Body of pancreas (tissue), 4 donors: Measurements from ENCODE around the gene SWI5. TPM values are rescaled to one million over a fixed set of nuclear protein-coding genes. Genes with fewer than 3 reads are reported as not detected.

Experiments used
- ATAC-seq: fragments of 150-250 bp; one replicate; pipeline ENCODE4 v1.9.1; 2016
- DNase-seq, 4 donors: peaks; one replicate each; pipeline ENCODE4 v3.0.0-alpha.2; 2019
- H3K27ac ChIP-seq, 4 donors: fragments of 200-600 bp; sonication (generic); 1 replicate in 3 of 4; 2 replicates in 1 of 4; pipeline versions ENCODE4 v1.5.1 to v1.6.1; 2016 to 2019; ENCODE audit warnings: mild to moderate bottlenecking in 1 of 4, mixed read lengths in 1 of 4, moderate library complexity in 1 of 4
- H3K27me3 ChIP-seq, 2 donors: fragments of 200-600 bp; sonication (generic); one replicate each; pipeline ENCODE4 v1.6.0; 2016; ENCODE audit warnings: mild to moderate bottlenecking in 1 of 2
- H3K36me3 ChIP-seq, 2 donors: fragments of 200-600 bp; sonication (generic); replicated peaks in 1 of 2; 2 replicates each; pipeline ENCODE4 v1.5.1; 2016; ENCODE audit warnings: low read depth in 2 of 2; ENCODE audit not compliant: insufficient read depth in 1 of 2
- H3K4me1 ChIP-seq: fragments of 200-600 bp; sonication (generic); one replicate; pipeline ENCODE4 v1.6.0; 2016
- H3K4me3 ChIP-seq, 2 donors: fragments of 200-600 bp; sonication (generic); 1 replicate in 1 of 2; 2 replicates in 1 of 2; pipeline ENCODE4 v1.5.1; 2016 to 2019
- H3K9me3 ChIP-seq, 3 donors: fragments of 200-600 bp; sonication (generic); 1 replicate in 2 of 3; 2 replicates in 1 of 3; pipeline ENCODE4 v1.5.1; 2016
- CTCF ChIP-seq, 7 experiments: fragments of 450-650 bp in 4 of 7; fragments of 200-600 bp in 3 of 7; sonication (generic) in 3 of 7; IDR thresholded peaks; one replicate each; pipeline ENCODE4 v1.5.1; 2016 to 2019; ENCODE audit warnings: antibody characterized with exemption in 7 of 7
- POLR2A ChIP-seq, 3 donors: fragments of 450-650 bp; IDR thresholded peaks; one replicate each; pipeline ENCODE4 v1.6.1; 2016; ENCODE audit warnings: antibody characterized with exemption in 3 of 3, mild to moderate bottlenecking in 2 of 3
- WGBS, 2 donors: methylation state at CpG; one replicate each; pipeline ENCODE4 v1.1.5; 2017; 5-methylcytosine and 5-hydroxymethylcytosine counted together
- intact Hi-C: fragments of 100-400 bp; cut with DNase I; formaldehyde crosslinking; loops from one replicate; pipeline ENCODE4 v1.15.1; 2023
- total RNA-seq, 2 donors: library from RNA; depleted of rRNA; stranded (reverse); fragments of >200 nt; gene quantifications; one replicate each; pipeline ENCODE4 v1.1.0, GENCODE V29; 2016

SWI5 gene
- total RNA-seq, 2 donors from 2014 or later = 14.5 to 20.1 TPM

- Histone ChIP-seq H3K27ac (no peak overlapping the region), H3K9me3 (no peaks in the 10 kb centered on the region), H3K27me3 (no peaks in the 10 kb centered on the region), H3K4me3 (no peak overlapping the region), H3K36me3 (peaks cover 0 to 2% of the 10 kb centered on the region in 2 donors), H3K4me1 (peaks cover 7% of the 10 kb centered on the region)
- no peak for TF ChIP-seq POLR2A (IDR thresholded peaks at IDR 0.05)
- TF ChIP-seq CTCF (IDR thresholded peaks at IDR 0.05) = no peak
- intact Hi-C loops = no loop called here
- ATAC-seq (no peak), DNase-seq (no peak)
- 87 to 97% methylated on average over 4 of the region's 4 CpGs for WGBS, 2 donors
Measured at GRCh38 chr9:128293091-128293490, 17.0 kb downstream of the SWI5 start.

GRCh38 chr9:128294142-128294541 is 18.1 kb downstream of the SWI5 start:
- DNase-seq (no peak), ATAC-seq (no peak)
- no peaks in the 10 kb centered on the region for H3K36me3 ChIP-seq
- TF ChIP-seq CTCF (IDR thresholded peaks at IDR 0.05) (no peak), POLR2A (IDR thresholded peaks at IDR 0.05) (no peak)
- no peak overlapping the region for H3K27ac ChIP-seq
- H3K4me3 ChIP-seq = no peak overlapping the region
- no peaks in the 10 kb centered on the region for H3K9me3 ChIP-seq
- WGBS, 2 donors = 72 to 89% methylated on average over 2 to 4 of the region's 4 CpGs
- intact Hi-C loops = no loop called here
- H3K27me3 ChIP-seq = no peaks in the 10 kb centered on the region
- H3K4me1 ChIP-seq = peaks cover 7% of the 10 kb centered on the region

DNA sequence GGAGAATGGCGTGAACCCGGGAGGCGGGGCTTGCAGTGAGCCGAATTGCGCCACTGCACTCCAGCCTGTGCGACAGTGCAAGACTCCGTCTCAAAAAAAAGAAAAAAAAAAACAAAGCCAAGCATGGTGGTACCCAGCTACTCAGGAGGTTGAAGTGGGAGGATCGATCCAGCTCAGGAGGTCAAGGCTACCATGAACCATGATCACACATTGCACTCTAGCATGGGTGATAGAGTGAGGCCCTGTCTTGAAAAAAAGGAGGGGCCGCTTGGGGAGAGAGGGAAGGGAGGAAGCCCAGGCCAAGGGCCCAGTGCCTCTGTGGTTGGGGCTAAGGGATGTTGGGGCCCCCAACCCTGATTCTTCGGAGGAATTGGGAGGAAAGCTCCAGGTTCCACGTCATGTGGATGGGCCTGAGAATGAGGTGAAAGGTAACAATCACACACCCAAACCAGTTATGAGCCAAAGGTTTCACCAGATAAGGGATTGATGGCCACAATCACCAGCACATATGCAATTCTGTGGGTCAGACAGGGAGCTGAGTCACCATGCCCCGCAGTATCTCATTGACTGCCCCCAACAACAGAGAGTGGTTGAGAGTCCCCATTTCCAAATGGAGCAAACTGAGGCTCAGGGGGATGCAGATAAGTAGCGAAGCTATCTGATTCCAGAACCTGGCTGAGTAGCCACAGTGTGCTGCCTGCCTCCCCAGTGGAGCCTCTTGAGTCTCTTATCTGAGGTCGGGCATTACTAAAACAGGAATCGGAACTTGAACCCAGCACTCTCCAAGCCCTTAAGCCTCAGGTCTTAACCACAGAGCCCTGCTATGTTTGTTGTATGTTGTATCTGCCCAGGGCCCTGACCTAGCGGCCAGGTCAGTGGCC is 20.5 kb downstream of the SWI5 start:
- Histone ChIP-seq H3K4me3 (no peak overlapping the region), H3K9me3 (no peaks in the 10 kb centered on the region), H3K27ac (peak overlapping the region in 1 of 4 donors; percentile 84), H3K36me3 (no peaks in the 10 kb centered on the region), H3K27me3 (no peaks in the 10 kb centered on the region), H3K4me1 (peaks cover 7% of the 10 kb centered on the region)
- intact Hi-C loops = no loop called here
- WGBS, 2 donors = 81 to 86% methylated on average over 14 to 16 of the region's 16 CpGs
- DNase-seq (no peak), ATAC-seq (no peak)
- TF ChIP-seq POLR2A (IDR thresholded peaks at IDR 0.05) = no peak
- TF ChIP-seq CTCF (IDR thresholded peaks at IDR 0.05) = no peak

DNA sequence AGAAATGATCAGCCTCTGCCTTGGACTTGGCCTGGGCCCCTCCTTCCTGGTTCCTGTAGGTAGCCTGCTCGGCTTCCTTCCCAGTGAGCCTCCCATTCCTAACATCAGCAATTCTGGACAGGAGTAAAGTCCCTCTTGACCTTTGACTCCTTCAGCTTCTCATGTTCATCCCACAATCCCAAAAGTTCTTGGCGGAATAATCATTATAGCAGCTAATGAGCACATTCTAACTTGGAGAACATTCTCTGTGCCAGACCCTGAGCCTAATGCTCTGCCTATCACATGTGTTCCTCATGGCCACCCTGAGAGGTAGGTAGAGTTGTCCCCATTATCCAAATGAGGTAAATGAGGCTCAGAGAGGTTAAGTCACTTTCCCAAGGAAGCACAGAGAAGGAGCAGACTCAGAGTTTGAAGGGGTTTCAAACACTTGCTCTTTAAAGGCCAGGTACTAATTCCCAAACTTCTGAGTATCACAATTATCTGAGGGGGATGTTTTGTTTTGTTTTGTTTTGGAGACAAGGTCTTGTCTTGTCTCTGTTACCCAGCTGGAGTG is 21.2 kb downstream of the SWI5 start:
- no peak for TF ChIP-seq CTCF (IDR thresholded peaks at IDR 0.05)
- no peak for TF ChIP-seq POLR2A (IDR thresholded peaks at IDR 0.05)
- intact Hi-C loops = no loop called here
- DNase-seq (no peak), ATAC-seq (no peak)
- Histone ChIP-seq H3K36me3 (no peaks in the 10 kb centered on the region), H3K27ac (no peak overlapping the region), H3K27me3 (no peaks in the 10 kb centered on the region), H3K4me1 (peaks cover 7% of the 10 kb centered on the region), H3K4me3 (no peak overlapping the region), H3K9me3 (no peaks in the 10 kb centered on the region)
- 94 to 100% methylated on average over 2 of the region's 2 CpGs for WGBS, 2 donors
